ENCODE results near the gene ZNF554. TPM values are rescaled to one million over a fixed set of nuclear protein-coding genes. Genes with fewer than 3 reads are reported as not detected.

Gene ZNF554
- total and polyA plus RNA-seq, 2 of the 8 experiments (the other 6 are each of a cell fraction or from before 2014, with no cell fraction given) = 1.8 to 5.7 TPM

- no peak overlapping the region for H2BK15ac ChIP-seq (ENCODE audit: low read length)
- H3K4me3 ChIP-seq (ENCODE audit: extremely low read depth in 1 of 4, insufficient read depth in 2 of 4, low read depth in 3 of 4, low read length in 4 of 4) = no peak overlapping the region
- peaks cover 40 to 75% of the 10 kb centered on the region in 2 experiments for H3K79me2 ChIP-seq (ENCODE audit: control insufficient read depth in 1 of 2, insufficient read depth in 2 of 2, low read length in 2 of 2)
- 89% methylated on average over 29 of the region's 29 CpGs; no CpG with 5 or more reads in 1 of the 2 experiments for WGBS, 2 experiments (ENCODE audit: extremely low coverage in 1 of 2, insufficient coverage in 1 of 2, insufficient read length in 1 of 2, insufficient replicate concordance in 2 of 2, low coverage in 1 of 2, low lambda C conversion rate in 2 of 2, missing lambda C conversion rate in 1 of 2)
- no peaks in the 10 kb centered on the region; a peak in 1 of 7 replicates for H3K4me1 ChIP-seq (replicated peaks in 1 of 4; ENCODE audit: control insufficient read depth in 3 of 4, insufficient read depth in 4 of 4, low read length in 3 of 4)
- no peak overlapping the region for H3K18ac ChIP-seq (ENCODE audit: extremely low read depth, low read length)
- FAIRE-seq (no peak), DNase-seq (ENCODE audit: low read depth in 1 of 2, low spot score in 2 of 2) (no peak)
- H2BK5ac ChIP-seq (ENCODE audit: low read depth, low read length) = no peak overlapping the region
- H2AFZ ChIP-seq (ENCODE audit: low read length) = no peak overlapping the region
- H3K27me3 ChIP-seq (replicated peaks in 1 of 4; ENCODE audit: control insufficient read depth in 3 of 4, extremely low read depth in 1 of 4, insufficient read depth in 3 of 4, low read length in 3 of 4) = no peaks in the 10 kb centered on the region
- CTCF ChIA-PET (ENCODE audit: partially characterized antibody) = no interaction called here
- H3K27ac ChIP-seq (ENCODE audit: low read depth, low read length) = no peak overlapping the region
- POLR2A ChIA-PET (ENCODE audit: partially characterized antibody) = no interaction called here
- peaks cover 28 to 54% of the 10 kb centered on the region in 2 experiments for H4K20me1 ChIP-seq (replicated peaks in 1 of 2; ENCODE audit: control insufficient read depth in 1 of 2, insufficient read depth in 2 of 2, low read length in 2 of 2)
- no peak overlapping the region for H2BK20ac ChIP-seq (ENCODE audit: low read length)
- peaks cover 20% of the 10 kb centered on the region for H3K79me1 ChIP-seq (ENCODE audit: low read depth, low read length)
- no peak overlapping the region for H2AK5ac ChIP-seq (ENCODE audit: low read depth, low read length)
- no peak overlapping the region for H3K4me2 ChIP-seq (ENCODE audit: insufficient read depth in 1 of 2, low read depth in 2 of 2, low read length in 2 of 2)
- no peak overlapping the region for H4K5ac ChIP-seq (ENCODE audit: insufficient read length, low read depth, low read length)
- H3K4ac ChIP-seq (replicated peaks; ENCODE audit: insufficient read length, low read depth, low read length) = no peak overlapping the region
- no peaks in the 10 kb centered on the region for H3K23me2 ChIP-seq (ENCODE audit: low read depth, low read length)
- no peak overlapping the region for H2BK120ac ChIP-seq (replicated peaks; ENCODE audit: low read depth, low read length)
- H3K9ac ChIP-seq (replicated peaks in 1 of 4; ENCODE audit: extremely low read depth in 1 of 4, low read depth in 3 of 4, low read length in 3 of 4) = no peak overlapping the region; a peak in 1 of 7 replicates
- H4K8ac ChIP-seq (ENCODE audit: extremely low read depth, insufficient read depth, low read length) = peak overlapping the region; percentile 51; the same call in 1 of the 2 replicates
- TF ChIP-seq EZH2 (IDR thresholded peaks at IDR 0.05; ENCODE audit: low read depth, low read length, severe bottlenecking) (no peak), SIX5 (IDR thresholded peaks at IDR 0.05; ENCODE audit: low read depth, low read length) (no peak), ZNF274 (IDR thresholded peaks at IDR 0.05; ENCODE audit: borderline replicate concordance, extremely low read depth, low read length) (no peak), FOSL1 (IDR thresholded peaks at IDR 0.05; ENCODE audit: insufficient read depth, low read depth, low read length) (no peak), SP4 (IDR thresholded peaks at IDR 0.05; ENCODE audit: low read length) (no peak)
- no peak overlapping the region for H3K14ac ChIP-seq (ENCODE audit: insufficient read length)
- no peak overlapping the region for H3K23ac ChIP-seq (ENCODE audit: insufficient read length)
- H3K36me3 ChIP-seq (ENCODE audit: control insufficient read depth in 2 of 4, insufficient read depth in 4 of 4, low read length in 3 of 4) = peaks cover 2 to 7% (median 3%) of the 10 kb centered on the region in 4 experiments; a peak in 4 of 8 replicates
- H3K9me3 ChIP-seq (ENCODE audit: insufficient read depth in 2 of 2, low read depth in 1 of 2, low read length in 1 of 2) = no peaks in the 10 kb centered on the region
- H2BK12ac ChIP-seq (ENCODE audit: low read depth, low read length) = no peak overlapping the region
- no peak overlapping the region for H3K56ac ChIP-seq (replicated peaks; ENCODE audit: insufficient read length, low read depth, low read length)
- no peak overlapping the region for H4K91ac ChIP-seq (replicated peaks; ENCODE audit: insufficient read length, low read length)
These were observed 47.6 kb upstream of the ZNF554 start for GRCh38 chr19:2771786-2772674.
